Kidney (tissue), 14 donors: ENCODE data around the gene DNAJC10. TPM values are rescaled to one million over a fixed set of nuclear protein-coding genes. Genes with fewer than 3 reads are reported as not detected.

Experiments used
- DNase-seq, 5 donors: peaks; one replicate each; pipeline ENCODE4 v3.0.0-alpha.2; 2013 to 2020
- FAIRE-seq: peaks from 2 replicates; lab custom pipeline; 2012; peaks lifted over from hg19 to GRCh38; lab: Jason Lieb, UNC
- H3K27ac ChIP-seq, 2 donors: one replicate each; pipeline ENCODE4 v1.7.0; 2013; ENCODE audit warnings: low read depth in 2 of 2, low read length in 2 of 2, inconsistent platforms in 1 of 2
- H3K27me3 ChIP-seq: one replicate; pipeline ENCODE4 v1.7.1; 2013; ENCODE audit warnings: low read length, inconsistent platforms; ENCODE audit not compliant: control insufficient read depth, insufficient read depth
- H3K36me3 ChIP-seq, 3 donors: one replicate each; pipeline versions ENCODE4 v1.7.0 to v1.7.1; 2013; ENCODE audit warnings: low read length in 3 of 3, control low read depth in 1 of 3, inconsistent platforms in 1 of 3; ENCODE audit not compliant: insufficient read depth in 3 of 3, control insufficient read depth in 2 of 3
- H3K4me1 ChIP-seq, 3 donors: one replicate each; pipeline versions ENCODE4 v1.7.0 to v1.7.1; 2013; ENCODE audit warnings: low read length in 3 of 3, inconsistent platforms in 1 of 3, low read depth in 1 of 3; ENCODE audit not compliant: control insufficient read depth in 2 of 3, insufficient read depth in 2 of 3
- H3K4me3 ChIP-seq, 3 donors: one replicate each; pipeline versions ENCODE4 v1.7.0 to v1.8.1; 2013; ENCODE audit warnings: low read length in 3 of 3, control low read depth in 1 of 3, inconsistent platforms in 1 of 3
- H3K9ac ChIP-seq, 3 donors: one replicate each; pipeline versions ENCODE4 v1.7.0 to v1.7.1; 2013; ENCODE audit warnings: low read length in 3 of 3, control low read depth in 1 of 3, inconsistent platforms in 1 of 3
- H3K9me3 ChIP-seq, 3 donors: one replicate each; pipeline versions ENCODE4 v1.7.0 to v1.7.1; 2013; ENCODE audit warnings: low read length in 3 of 3, control low read depth in 1 of 3, inconsistent platforms in 1 of 3; ENCODE audit not compliant: control insufficient read depth in 2 of 3, insufficient read depth in 1 of 3
- CTCF ChIP-seq: IDR thresholded peaks from 3 replicates; pipeline ENCODE4 v1.5.1; 2012; ENCODE audit warnings: mild to moderate bottlenecking, moderate library complexity, borderline replicate concordance; ENCODE audit not compliant: insufficient read depth; ENCODE audit errors: extremely low read depth
- intact Hi-C: fragments of 100-400 bp; cut with DNase I; formaldehyde crosslinking; loops from one replicate; pipeline ENCODE4 v1.11.1; 2022
- polyA plus RNA-seq: library from polyadenylated mRNA; stranded (reverse); fragments of 350-450 nt; fragmentation: Illumina TruSeq; extraction: RNeasy Lipid Tissue Mini Kit (QIAGEN cat#74804); gene quantifications from one replicate; pipeline ENCODE4 v1.2.3, GENCODE V29; 2014; ENCODE audit warnings: low read depth, low replicate concordance; ENCODE audit not compliant: insufficient read depth
- total RNA-seq: library from RNA; stranded (reverse); fragmentation: NEBNext Ultra II Directional; extraction: Animal tissue kit (Norgen Biotek cat#: 25700); gene quantifications from one replicate; pipeline ENCODE4 v1.2.1, GENCODE V29; 2021
- donor health status: control.
- donor health status: control.
- donor health status: control.
- donor health status: control.
- donor health status: control.
- donor health status: DM: yes; HTN: yes; CAD: no.
- donor health status: Normal renal cell carcinoma (clear cell type).

Gene DNAJC10
- total and polyA plus RNA-seq, 2 donors from 2014 or later, result 30.1 to 127 TPM

- FAIRE-seq (no peak), DNase-seq (no peak)
- no peak overlapping the region for H3K4me3 ChIP-seq
- H3K36me3 ChIP-seq, result no peaks in the 10 kb centered on the region
- H3K27ac ChIP-seq, result no peak overlapping the region
- no peak overlapping the region for H3K9ac ChIP-seq
- H3K4me1 ChIP-seq, result no peaks in the 10 kb centered on the region
- H3K27me3 ChIP-seq, result no peaks in the 10 kb centered on the region
- H3K9me3 ChIP-seq, result no peaks in the 10 kb centered on the region
- intact Hi-C loops, result no loop called here
- no peak for TF ChIP-seq CTCF
Observed at GRCh38 chr2:182807319-182807718, 91.3 kb downstream of the DNAJC10 start.

GRCh38 chr2:182810087-182810486 is 94.0 kb downstream of the DNAJC10 start:
- intact Hi-C loops, result no loop called here
- Histone ChIP-seq H3K9me3 (no peaks in the 10 kb centered on the region), H3K9ac (no peak overlapping the region), H3K4me1 (no peaks in the 10 kb centered on the region), H3K27ac (no peak overlapping the region), H3K27me3 (no peaks in the 10 kb centered on the region), H3K4me3 (no peak overlapping the region), H3K36me3 (no peaks in the 10 kb centered on the region)
- DNase-seq (no peak), FAIRE-seq (no peak)
- no peak for TF ChIP-seq CTCF

GRCh38 chr2:182814380-182814779 is 98.3 kb downstream of the DNAJC10 start:
- intact Hi-C loops, result no loop called here
- no peak for FAIRE-seq
- no peak for TF ChIP-seq CTCF

GRCh38 chr2:182814804-182815203 is 98.7 kb downstream of the DNAJC10 start:
- H3K36me3 ChIP-seq, result no peaks in the 10 kb centered on the region
- H3K27me3 ChIP-seq, result no peaks in the 10 kb centered on the region
- H3K9me3 ChIP-seq, result no peaks in the 10 kb centered on the region
- DNase-seq (no peak), FAIRE-seq (no peak)
- no peak overlapping the region for H3K4me3 ChIP-seq
- no peak overlapping the region for H3K9ac ChIP-seq
- peaks cover 4 to 11% (median 6%) of the 10 kb centered on the region in 3 donors for H3K4me1 ChIP-seq
- TF ChIP-seq CTCF, result no peak
- intact Hi-C loops, result no loop called here
- no peak overlapping the region for H3K27ac ChIP-seq

More at GRCh38 chr2:182814380-182814779, 98.3 kb downstream of the DNAJC10 start:
- no peak overlapping the region for H3K27ac ChIP-seq
- DNase-seq, result no peak
- peaks cover 4 to 11% (median 6%) of the 10 kb centered on the region in 3 donors for H3K4me1 ChIP-seq
- no peaks in the 10 kb centered on the region for H3K9me3 ChIP-seq
- H3K9ac ChIP-seq, result no peak overlapping the region
- H3K36me3 ChIP-seq, result no peaks in the 10 kb centered on the region
- no peaks in the 10 kb centered on the region for H3K27me3 ChIP-seq
- no peak overlapping the region for H3K4me3 ChIP-seq
